ENCODE results near the gene CAP2. TPM values are rescaled to one million over a fixed set of nuclear protein-coding genes. Genes with fewer than 3 reads are reported as not detected.
"Not testable (repeated sequence)": the region's sequence is repeated elsewhere in the genome, so short reads cannot be mapped to it uniquely, and the experiment has no call there.

Gene CAP2
- total RNA-seq, 4 donors from 2014 or later, result 208 to 439 (median 295) TPM

DNA sequence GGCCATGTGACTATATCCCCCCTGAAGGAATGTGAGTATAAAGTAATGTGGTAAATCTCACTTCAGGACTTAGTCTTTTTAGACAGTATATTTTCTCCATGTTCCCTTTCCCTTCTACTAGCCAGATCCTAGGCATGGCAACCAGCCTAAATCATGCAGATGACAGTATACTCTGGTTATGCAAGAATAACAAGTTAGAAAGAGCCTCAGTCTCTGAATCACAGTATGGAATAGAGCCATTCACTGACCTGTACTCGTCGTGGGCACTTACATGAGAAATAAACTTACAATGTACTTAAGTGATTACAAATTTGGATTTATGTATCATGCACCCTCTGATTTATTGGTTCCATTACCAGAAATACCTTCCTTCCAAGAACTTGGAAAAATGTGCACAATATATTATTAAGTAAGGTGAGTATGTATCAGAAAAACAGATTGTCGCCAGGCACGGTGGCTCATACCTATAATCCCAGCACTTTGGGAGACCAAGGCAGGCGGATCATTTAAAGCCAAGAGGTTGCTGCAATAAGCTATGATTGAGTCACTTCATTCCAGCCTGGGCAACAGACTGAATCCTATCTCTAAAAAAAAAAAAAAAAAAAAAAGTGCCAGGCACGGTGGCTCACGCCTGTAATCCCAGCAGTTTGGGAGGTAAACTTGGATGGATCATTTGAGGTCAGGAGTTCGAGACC, 181.6 kb downstream of the CAP2 start:
- TF ChIP-seq POLR2A (IDR thresholded peaks at IDR 0.05), result no peak
- TF ChIP-seq, protein P1, sequence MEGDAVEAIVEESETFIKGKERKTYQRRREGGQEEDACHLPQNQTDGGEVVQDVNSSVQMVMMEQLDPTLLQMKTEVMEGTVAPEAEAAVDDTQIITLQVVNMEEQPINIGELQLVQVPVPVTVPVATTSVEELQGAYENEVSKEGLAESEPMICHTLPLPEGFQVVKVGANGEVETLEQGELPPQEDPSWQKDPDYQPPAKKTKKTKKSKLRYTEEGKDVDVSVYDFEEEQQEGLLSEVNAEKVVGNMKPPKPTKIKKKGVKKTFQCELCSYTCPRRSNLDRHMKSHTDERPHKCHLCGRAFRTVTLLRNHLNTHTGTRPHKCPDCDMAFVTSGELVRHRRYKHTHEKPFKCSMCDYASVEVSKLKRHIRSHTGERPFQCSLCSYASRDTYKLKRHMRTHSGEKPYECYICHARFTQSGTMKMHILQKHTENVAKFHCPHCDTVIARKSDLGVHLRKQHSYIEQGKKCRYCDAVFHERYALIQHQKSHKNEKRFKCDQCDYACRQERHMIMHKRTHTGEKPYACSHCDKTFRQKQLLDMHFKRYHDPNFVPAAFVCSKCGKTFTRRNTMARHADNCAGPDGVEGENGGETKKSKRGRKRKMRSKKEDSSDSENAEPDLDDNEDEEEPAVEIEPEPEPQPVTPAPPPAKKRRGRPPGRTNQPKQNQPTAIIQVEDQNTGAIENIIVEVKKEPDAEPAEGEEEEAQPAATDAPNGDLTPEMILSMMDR (IDR thresholded peaks at IDR 0.05 in 4 of 5, conservative IDR thresholded peaks at IDR 0.05 in 1 of 5), result no peak
- Histone ChIP-seq H3K27me3 (no peaks in the 10 kb centered on the region), H3K4me3 (no peak overlapping the region), H3K9me3 (no peaks in the 10 kb centered on the region), H3K27ac (no peak overlapping the region), H3K4me1 (no peaks in the 10 kb centered on the region), H3K36me3 (no peaks in the 10 kb centered on the region)
- intact Hi-C loops (cut with DNase I; ENCODE audit: low total_unique reads), result no loop called here
- in situ Hi-C loops (cut with MboI; ENCODE audit: low sequenced_read_pairs in 4 of 4), result loop anchor here in 1 of 4 donors (10.0 kb wide), 1 partner anchor 420 kb away; no protein-coding TSS in a partner anchor
- DNase-seq (no peak), ATAC-seq (peak; percentile 82 to 86)

DNA sequence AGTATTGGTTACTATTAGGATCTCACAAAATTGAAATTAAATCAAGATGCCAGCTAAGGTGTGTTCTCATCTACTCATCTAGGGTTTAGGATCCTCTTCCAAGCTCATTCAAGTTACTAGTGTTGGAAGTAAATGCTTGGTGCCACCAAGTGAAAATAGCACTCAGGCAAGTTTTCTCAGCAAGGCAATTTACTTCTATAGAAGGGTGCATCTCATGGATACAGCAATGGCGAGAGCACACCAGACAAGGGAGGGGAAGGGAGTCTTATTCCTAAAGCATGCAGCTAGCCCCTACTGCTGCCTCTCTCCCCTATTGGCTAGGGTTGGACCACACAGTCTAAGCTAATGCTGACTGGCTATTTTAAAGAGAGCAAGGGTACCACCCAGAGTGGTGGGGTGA, 183.7 kb downstream of the CAP2 start:
- TF ChIP-seq POLR2A (IDR thresholded peaks at IDR 0.05), result no peak
- Histone ChIP-seq H3K27ac (no peak overlapping the region), H3K4me3 (no peak overlapping the region), H3K27me3 (no peaks in the 10 kb centered on the region), H3K9me3 (no peaks in the 10 kb centered on the region), H3K4me1 (no peaks in the 10 kb centered on the region), H3K36me3 (no peaks in the 10 kb centered on the region)
- intact Hi-C loops (cut with DNase I; ENCODE audit: low total_unique reads), result no loop called here
- DNase-seq (no peak), ATAC-seq (no peak)
- in situ Hi-C loops (cut with MboI; ENCODE audit: low sequenced_read_pairs in 4 of 4), result loop anchor here in 1 of 4 donors (10.0 kb wide), 1 partner anchor 422 kb away; no protein-coding TSS in a partner anchor

DNA sequence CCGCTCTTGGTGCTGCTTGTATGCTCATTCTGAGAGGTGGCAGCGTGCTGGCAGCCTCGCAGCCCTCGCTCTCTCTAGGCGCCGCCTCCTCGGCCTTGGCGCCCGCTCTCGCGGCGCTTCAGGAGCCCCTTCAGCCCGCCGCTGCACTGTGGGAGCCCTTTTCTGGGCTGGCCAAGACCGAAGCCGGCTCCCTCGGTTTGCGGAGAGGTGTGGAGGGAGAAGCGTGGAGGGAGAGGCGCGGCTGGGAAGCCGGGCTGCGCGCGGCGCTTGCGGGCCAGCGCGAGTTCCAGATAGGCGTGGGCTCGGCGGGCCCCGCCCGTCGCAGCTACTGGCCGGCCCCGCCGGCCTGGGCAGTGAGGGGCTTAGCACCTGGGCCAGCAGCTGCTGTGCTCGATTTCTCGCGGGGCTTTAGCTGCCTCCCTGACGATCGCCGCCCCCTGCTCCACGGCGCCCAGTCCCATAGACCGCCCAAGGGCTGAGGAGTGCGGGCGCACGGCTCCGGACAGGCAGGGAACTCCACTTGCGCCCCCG, 187.2 kb downstream of the CAP2 start:
- intact Hi-C loops (cut with DNase I; ENCODE audit: low total_unique reads) (loop anchor here (5.0 to 10.0 kb wide), 4 partner anchors 113 to 542 kb away; partner anchors contain the start of gene NHLRC1), in situ Hi-C loops (cut with MboI; ENCODE audit: low sequenced_read_pairs in 4 of 4) (loop anchor here in 3 of 4 donors (5.0 to 10.0 kb wide), 3 partner anchors 113 to 423 kb away; no protein-coding TSS in a partner anchor)
- ATAC-seq, result peak; percentile 69 to 74
- H3K36me3 ChIP-seq, result no peaks in the 10 kb centered on the region
- no peaks in the 10 kb centered on the region for H3K9me3 ChIP-seq
- TF ChIP-seq, protein P1 (IDR thresholded peaks at IDR 0.05 in 4 of 5, conservative IDR thresholded peaks at IDR 0.05 in 1 of 5), result no peak
- TF ChIP-seq POLR2A (IDR thresholded peaks at IDR 0.05), result peak in 1 of 2 donors; percentile 15
- peak in 1 of 2 donors; percentile 43 for DNase-seq
- H3K27me3 ChIP-seq, result no peaks in the 10 kb centered on the region
- peaks cover 7 to 8% of the 10 kb centered on the region in 2 donors for H3K4me1 ChIP-seq
- H3K27ac ChIP-seq, result peak overlapping the region; percentile 79 to 88 (median 84)
- H3K4me3 ChIP-seq, result peak overlapping the region; percentile 62 to 93 (median 76)

DNA sequence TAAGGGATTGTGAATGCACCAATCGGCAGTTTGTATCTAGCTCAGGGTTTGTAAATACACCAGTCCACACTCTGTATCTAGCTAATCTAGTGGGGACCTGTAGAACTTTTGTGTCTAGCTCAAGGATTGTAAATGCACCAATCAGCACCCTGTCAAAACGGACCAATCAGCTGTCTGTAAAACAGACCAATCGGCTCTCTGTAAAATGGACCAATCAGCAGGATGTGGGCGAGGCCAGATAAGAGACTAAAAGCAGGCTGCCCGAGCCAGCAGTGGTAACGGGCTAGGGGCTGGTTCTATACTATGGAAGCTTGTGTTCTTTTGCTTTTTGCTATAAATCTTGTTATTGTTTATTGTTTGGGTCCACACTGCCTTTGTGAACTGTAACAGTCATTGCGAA, 187.9 kb downstream of the CAP2 start:
- DNase-seq, ATAC-seq, H3K4me1 ChIP-seq, H3K9me3 ChIP-seq, H3K36me3 ChIP-seq, H3K27me3 ChIP-seq: not testable (repeated sequence)
- Histone ChIP-seq H3K4me3 (peak overlapping the region in 1 of 4 donors; percentile 73), H3K27ac (peak overlapping the region in 3 of 4 donors; percentile 80 to 88 (median 88))
- intact Hi-C loops (cut with DNase I; ENCODE audit: low total_unique reads) (loop anchor here (5.0 to 10.0 kb wide), 4 partner anchors 114 to 541 kb away; partner anchors contain the start of gene NHLRC1), in situ Hi-C loops (cut with MboI; ENCODE audit: low sequenced_read_pairs in 4 of 4) (loop anchor here in 3 of 4 donors (5.0 to 10.0 kb wide), 3 partner anchors 114 to 424 kb away; no protein-coding TSS in a partner anchor)

DNA sequence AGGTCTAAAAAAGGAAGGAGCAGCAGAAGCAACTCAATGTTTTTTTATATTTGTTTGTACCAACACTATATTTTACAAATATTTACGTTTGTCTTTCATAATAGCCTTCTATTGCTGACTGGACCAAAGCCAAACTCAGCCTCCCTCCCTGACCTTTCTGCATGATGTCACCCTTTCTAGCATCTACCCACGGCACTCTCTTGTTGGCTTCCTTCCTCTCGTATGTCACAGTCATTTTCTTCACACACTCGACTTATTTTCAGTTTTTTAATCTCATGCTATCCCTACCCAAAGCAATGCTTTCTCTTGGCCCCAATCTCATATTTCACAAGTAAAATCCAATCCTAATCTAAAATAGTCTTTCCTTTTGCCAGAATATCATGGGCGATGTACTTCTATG, 190.4 kb downstream of the CAP2 start:
- intact Hi-C loops (cut with DNase I; ENCODE audit: low total_unique reads), result loop anchor here (1.0 to 10.0 kb wide), 6 partner anchors 117 to 538 kb away; partner anchors contain the start of gene NHLRC1

More for the DNA sequence above, 190.4 kb downstream of the CAP2 start:
- Histone ChIP-seq H3K27me3 (no peaks in the 10 kb centered on the region), H3K36me3 (no peaks in the 10 kb centered on the region), H3K27ac (peak overlapping the region; percentile 66 to 85 (median 75)), H3K4me1 (peaks cover 7 to 8% of the 10 kb centered on the region in 2 donors), H3K9me3 (no peaks in the 10 kb centered on the region), H3K4me3 (peak overlapping the region in 3 of 4 donors; percentile 21 to 48 (median 43))
- in situ Hi-C loops (cut with MboI; ENCODE audit: low sequenced_read_pairs in 4 of 4), result loop anchor here in 3 of 4 donors (5.0 to 10.0 kb wide), 3 partner anchors 117 to 427 kb away; no protein-coding TSS in a partner anchor
- ATAC-seq (peak in 1 of 2 donors; percentile 23), DNase-seq (no peak)
- TF ChIP-seq POLR2A (IDR thresholded peaks at IDR 0.05), result no peak
- TF ChIP-seq, protein P1 (IDR thresholded peaks at IDR 0.05 in 4 of 5, conservative IDR thresholded peaks at IDR 0.05 in 1 of 5), result no peak

Measured in gastrocnemius medialis (tissue), 4 donors.